SK-N-SH treated with all-trans-retinoic acid at 6 μM for 48 hours (cell line): ENCODE measurements around the gene IQSEC2.

Source experiments
- ATAC-seq: fragments of 200-7000 bp; cut with Tn5 transposase; 3 replicates; pipeline ENCODE4 v1.9.1; 2020; ENCODE audit warnings: mild to moderate bottlenecking, moderate library complexity
- BACH2 ChIP-seq: fragments of 250-450 bp; sonication (Bioruptor Pico); IDR thresholded peaks from 2 replicates; pipeline ENCODE4 v1.9.0; 2021; ENCODE audit warnings: mild to moderate bottlenecking, borderline replicate concordance
- CSDC2 ChIP-seq: fragments of 250-450 bp; sonication (Bioruptor Pico); IDR thresholded peaks from 2 replicates; pipeline ENCODE4 v1.5.0; 2020; ENCODE audit warnings: mild to moderate bottlenecking, moderate library complexity
- CSRNP3 ChIP-seq: fragments of 250-450 bp; sonication (Bioruptor Pico); IDR thresholded peaks from 2 replicates; pipeline ENCODE4 v1.5.1; 2021; ENCODE audit warnings: mild to moderate bottlenecking, moderate library complexity
- ESRRG ChIP-seq: fragments of 250-450 bp; sonication (Bioruptor Pico); IDR thresholded peaks from 2 replicates; pipeline ENCODE4 v1.6.1; 2021; ENCODE audit warnings: mild to moderate bottlenecking
- GLIS3 ChIP-seq: fragments of 250-450 bp; sonication (Bioruptor Pico); IDR thresholded peaks from 2 replicates; pipeline ENCODE4 v1.5.0; 2020; ENCODE audit warnings: mild to moderate bottlenecking, moderate library complexity
- ISL1 ChIP-seq: fragments of 250-450 bp; sonication (Bioruptor Pico); IDR thresholded peaks from 2 replicates; pipeline ENCODE4 v2.1.2; 2022; ENCODE audit warnings: mild to moderate bottlenecking, moderate library complexity
- OSR1 ChIP-seq: fragments of 250-450 bp; sonication (Bioruptor Pico); IDR thresholded peaks from 2 replicates; pipeline ENCODE4 v1.8.0; 2022; ENCODE audit warnings: moderate library complexity, mild to moderate bottlenecking, inconsistent platforms
- PPARA ChIP-seq: fragments of 250-450 bp; sonication (Bioruptor Pico); IDR thresholded peaks from 2 replicates; pipeline ENCODE4 v1.5.0; 2020; ENCODE audit warnings: mild to moderate bottlenecking, borderline replicate concordance
- RARB ChIP-seq: fragments of 250-450 bp; sonication (Bioruptor Pico); IDR thresholded peaks from 2 replicates; pipeline ENCODE4 v1.8.0; 2021; ENCODE audit warnings: mild to moderate bottlenecking, moderate library complexity
- TCF4 ChIP-seq: fragments of 250-450 bp; sonication (Bioruptor Pico); IDR thresholded peaks from 2 replicates; pipeline ENCODE4 v1.8.0; 2021; ENCODE audit warnings: mild to moderate bottlenecking, moderate library complexity, borderline replicate concordance
- TOX ChIP-seq: fragments of 250-450 bp; sonication (Bioruptor Pico); IDR thresholded peaks from 2 replicates; pipeline ENCODE4 v1.8.0; 2021; ENCODE audit warnings: mild to moderate bottlenecking, moderate library complexity, borderline replicate concordance
- ZC3H10 ChIP-seq: fragments of 250-450 bp; sonication (Bioruptor Pico); IDR thresholded peaks from 2 replicates; pipeline ENCODE4 v1.5.1; 2021; ENCODE audit warnings: mild to moderate bottlenecking, moderate library complexity
- ZFP3 ChIP-seq: fragments of 250-450 bp; sonication (Bioruptor Pico); IDR thresholded peaks from 2 replicates; pipeline ENCODE4 v1.5.0; 2020; ENCODE audit warnings: mild to moderate bottlenecking, moderate library complexity
- ZFP30 ChIP-seq: fragments of 450-650 bp; formaldehyde crosslinking; IDR thresholded peaks from 2 replicates; pipeline ENCODE4 v1.5.0; 2022; ENCODE audit warnings: mild to moderate bottlenecking, moderate library complexity
- ZNF565 ChIP-seq: fragments of 450-650 bp; formaldehyde crosslinking; conservative IDR thresholded peaks from 2 replicates; pipeline ENCODE4 v1.5.0; 2020; ENCODE audit warnings: low read depth, mild to moderate bottlenecking, moderate library complexity
- ZNF70 ChIP-seq: fragments of 450-650 bp; formaldehyde crosslinking; IDR thresholded peaks from 2 replicates; pipeline ENCODE4 v1.5.0; 2020; ENCODE audit warnings: mild to moderate bottlenecking, moderate library complexity
- ZNF8 ChIP-seq: fragments of 450-650 bp; formaldehyde crosslinking; IDR thresholded peaks from 2 replicates; pipeline ENCODE4 v1.5.0; 2020; ENCODE audit warnings: mild to moderate bottlenecking, moderate library complexity
- TF ChIP-seq, protein P1 (sequence below): fragments of 250-450 bp; sonication (Bioruptor Pico); IDR thresholded peaks from 2 replicates; pipeline ENCODE4 v1.8.0; 2021; ENCODE audit warnings: low read depth, mild to moderate bottlenecking, moderate library complexity, borderline replicate concordance
- TF ChIP-seq, protein P2 (sequence below): fragments of 250-450 bp; sonication (Bioruptor Pico); IDR thresholded peaks from 2 replicates; pipeline ENCODE4 v1.5.1; 2020; ENCODE audit warnings: low read depth, mild to moderate bottlenecking, moderate library complexity
- TF ChIP-seq, protein P3 (sequence below): fragments of 250-450 bp; sonication (Bioruptor Pico); IDR thresholded peaks from 2 replicates; pipeline ENCODE4 v1.8.0; 2020; ENCODE audit warnings: mild to moderate bottlenecking, moderate library complexity, borderline replicate concordance

IQSEC2 gene

GRCh38 chrX:53281321-53281822 is at the start of gene IQSEC2:
Gene IQSEC2, minus strand, starts transcription at chrX:53281584.
- peak; percentile 89 for ATAC-seq
- TF ChIP-seq GLIS3 (CRISPR knock-in tag) (no peak), ZFP30 (no peak), TCF4 (CRISPR knock-in tag) (no peak), ZNF70 (CRISPR knock-in tag) (no peak), PPARA (CRISPR knock-in tag) (no peak), CSDC2 (no peak), RARB (CRISPR knock-in tag) (no peak)

DNA sequence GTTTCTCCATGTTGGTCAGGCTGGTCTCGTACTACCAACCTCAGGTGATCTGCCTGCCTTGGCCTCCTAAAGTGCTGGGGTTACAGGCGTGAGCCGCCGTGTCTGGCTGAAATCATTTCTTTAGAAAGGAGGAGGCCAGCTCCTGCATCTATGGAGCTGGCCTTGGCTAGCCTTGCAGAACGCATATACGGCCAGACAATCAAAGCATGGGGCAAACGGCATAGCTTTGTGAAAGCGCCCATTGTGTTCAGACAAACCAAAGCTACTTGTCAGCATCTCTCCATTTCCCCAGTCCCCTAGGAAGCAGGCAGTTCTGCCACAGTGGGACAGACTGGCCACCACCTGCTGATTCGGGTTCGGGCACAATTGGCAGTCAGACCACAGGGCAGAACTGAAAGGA is 48.9 kb upstream of the IQSEC2 start:
- ATAC-seq, result no peak
- TF ChIP-seq GLIS3 (CRISPR knock-in tag) (no peak), PPARA (CRISPR knock-in tag) (no peak), TOX (CRISPR knock-in tag) (no peak), CSRNP3 (CRISPR knock-in tag) (no peak), OSR1 (no peak), ZNF8 (CRISPR knock-in tag) (no peak), ZNF565 (CRISPR knock-in tag) (no peak)
- TF ChIP-seq, protein P1, sequence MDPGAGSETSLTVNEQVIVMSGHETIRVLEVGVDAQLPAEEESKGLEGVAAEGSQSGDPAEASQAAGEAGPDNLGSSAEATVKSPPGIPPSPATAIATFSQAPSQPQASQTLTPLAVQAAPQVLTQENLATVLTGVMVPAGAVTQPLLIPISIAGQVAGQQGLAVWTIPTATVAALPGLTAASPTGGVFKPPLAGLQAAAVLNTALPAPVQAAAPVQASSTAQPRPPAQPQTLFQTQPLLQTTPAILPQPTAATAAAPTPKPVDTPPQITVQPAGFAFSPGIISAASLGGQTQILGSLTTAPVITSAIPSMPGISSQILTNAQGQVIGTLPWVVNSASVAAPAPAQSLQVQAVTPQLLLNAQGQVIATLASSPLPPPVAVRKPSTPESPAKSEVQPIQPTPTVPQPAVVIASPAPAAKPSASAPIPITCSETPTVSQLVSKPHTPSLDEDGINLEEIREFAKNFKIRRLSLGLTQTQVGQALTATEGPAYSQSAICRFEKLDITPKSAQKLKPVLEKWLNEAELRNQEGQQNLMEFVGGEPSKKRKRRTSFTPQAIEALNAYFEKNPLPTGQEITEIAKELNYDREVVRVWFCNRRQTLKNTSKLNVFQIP (CRISPR knock-in tag), result no peak
- TF ChIP-seq, protein P2, sequence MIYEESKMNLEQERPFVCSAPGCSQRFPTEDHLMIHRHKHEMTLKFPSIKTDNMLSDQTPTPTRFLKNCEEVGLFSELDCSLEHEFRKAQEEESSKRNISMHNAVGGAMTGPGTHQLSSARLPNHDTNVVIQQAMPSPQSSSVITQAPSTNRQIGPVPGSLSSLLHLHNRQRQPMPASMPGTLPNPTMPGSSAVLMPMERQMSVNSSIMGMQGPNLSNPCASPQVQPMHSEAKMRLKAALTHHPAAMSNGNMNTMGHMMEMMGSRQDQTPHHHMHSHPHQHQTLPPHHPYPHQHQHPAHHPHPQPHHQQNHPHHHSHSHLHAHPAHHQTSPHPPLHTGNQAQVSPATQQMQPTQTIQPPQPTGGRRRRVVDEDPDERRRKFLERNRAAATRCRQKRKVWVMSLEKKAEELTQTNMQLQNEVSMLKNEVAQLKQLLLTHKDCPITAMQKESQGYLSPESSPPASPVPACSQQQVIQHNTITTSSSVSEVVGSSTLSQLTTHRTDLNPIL, result no peak
- TF ChIP-seq, protein P3, sequence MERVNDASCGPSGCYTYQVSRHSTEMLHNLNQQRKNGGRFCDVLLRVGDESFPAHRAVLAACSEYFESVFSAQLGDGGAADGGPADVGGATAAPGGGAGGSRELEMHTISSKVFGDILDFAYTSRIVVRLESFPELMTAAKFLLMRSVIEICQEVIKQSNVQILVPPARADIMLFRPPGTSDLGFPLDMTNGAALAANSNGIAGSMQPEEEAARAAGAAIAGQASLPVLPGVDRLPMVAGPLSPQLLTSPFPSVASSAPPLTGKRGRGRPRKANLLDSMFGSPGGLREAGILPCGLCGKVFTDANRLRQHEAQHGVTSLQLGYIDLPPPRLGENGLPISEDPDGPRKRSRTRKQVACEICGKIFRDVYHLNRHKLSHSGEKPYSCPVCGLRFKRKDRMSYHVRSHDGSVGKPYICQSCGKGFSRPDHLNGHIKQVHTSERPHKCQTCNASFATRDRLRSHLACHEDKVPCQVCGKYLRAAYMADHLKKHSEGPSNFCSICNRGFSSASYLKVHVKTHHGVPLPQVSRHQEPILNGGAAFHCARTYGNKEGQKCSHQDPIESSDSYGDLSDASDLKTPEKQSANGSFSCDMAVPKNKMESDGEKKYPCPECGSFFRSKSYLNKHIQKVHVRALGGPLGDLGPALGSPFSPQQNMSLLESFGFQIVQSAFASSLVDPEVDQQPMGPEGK, result no peak

DNA sequence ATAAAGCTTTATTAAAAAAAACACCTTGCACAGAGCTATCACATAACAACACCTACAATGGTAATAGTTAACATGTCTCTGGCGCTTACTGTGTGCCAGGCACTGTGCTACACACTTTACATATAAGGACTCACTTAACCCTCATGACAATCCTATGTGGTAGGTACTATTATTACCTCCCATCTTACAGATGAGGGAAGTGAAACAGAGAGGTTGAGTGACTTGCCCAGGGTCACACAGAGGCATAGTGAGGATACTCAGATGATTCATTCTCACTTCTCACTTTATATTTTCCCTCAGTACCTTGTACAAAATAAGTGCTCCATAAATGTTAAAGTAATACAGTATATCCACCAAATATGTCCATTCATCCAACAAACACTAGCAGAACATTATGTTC is 43.4 kb upstream of the IQSEC2 start:
- no peak for ATAC-seq

DNA sequence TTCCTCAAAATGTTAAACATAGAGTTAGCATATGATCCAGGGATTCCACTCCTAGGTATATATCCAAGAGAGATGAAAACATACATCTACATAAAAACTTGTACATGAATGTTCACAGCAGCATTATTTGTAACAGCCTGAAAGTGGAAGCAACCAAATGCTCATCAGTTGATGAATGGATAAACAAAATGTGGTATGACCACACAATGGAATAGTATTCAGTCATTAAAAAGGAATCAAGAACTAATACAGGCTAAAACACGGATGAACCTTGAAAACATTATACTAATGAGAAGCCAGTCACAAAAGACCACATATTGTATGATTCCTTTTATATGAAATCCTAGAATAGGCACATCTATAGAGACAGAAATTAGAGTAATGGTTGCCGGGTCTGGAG is 42.7 kb upstream of the IQSEC2 start:
- ATAC-seq, result no peak

More for the DNA sequence above, 43.4 kb upstream of the IQSEC2 start:
- TF ChIP-seq GLIS3 (CRISPR knock-in tag) (no peak), ISL1 (CRISPR knock-in tag) (no peak)
- TF ChIP-seq, protein P3, result no peak

GRCh38 chrX:53323196-53323595 is 41.8 kb upstream of the IQSEC2 start:
- no peak; the same call in 2 of the 3 replicates for ATAC-seq
- TF ChIP-seq ESRRG (CRISPR knock-in tag) (no peak), TCF4 (CRISPR knock-in tag) (no peak), ZC3H10 (no peak), ZFP3 (no peak), RARB (CRISPR knock-in tag) (no peak), PPARA (CRISPR knock-in tag) (no peak), OSR1 (no peak), CSRNP3 (CRISPR knock-in tag) (no peak), BACH2 (no peak), GLIS3 (CRISPR knock-in tag) (no peak)
- TF ChIP-seq, protein P3, result no peak
- TF ChIP-seq, protein P1 (CRISPR knock-in tag), result no peak

More for the DNA sequence above, 42.7 kb upstream of the IQSEC2 start:
- TF ChIP-seq RARB (CRISPR knock-in tag) (no peak), ZNF565 (CRISPR knock-in tag) (no peak), OSR1 (no peak), ZNF8 (CRISPR knock-in tag) (peak; percentile 86)
